NCI-H69 (cell line): ENCODE data around the gene KLRC4.
"Not testable (repeated sequence)": the region's sequence is repeated elsewhere in the genome, so short reads cannot be mapped to it uniquely, and the experiment has no call there.

Source experiments
- DNase-seq: peaks from one replicate; lab custom pipeline; 2025; lab: John Stamatoyannopoulos, UW

KLRC4 gene

DNA sequence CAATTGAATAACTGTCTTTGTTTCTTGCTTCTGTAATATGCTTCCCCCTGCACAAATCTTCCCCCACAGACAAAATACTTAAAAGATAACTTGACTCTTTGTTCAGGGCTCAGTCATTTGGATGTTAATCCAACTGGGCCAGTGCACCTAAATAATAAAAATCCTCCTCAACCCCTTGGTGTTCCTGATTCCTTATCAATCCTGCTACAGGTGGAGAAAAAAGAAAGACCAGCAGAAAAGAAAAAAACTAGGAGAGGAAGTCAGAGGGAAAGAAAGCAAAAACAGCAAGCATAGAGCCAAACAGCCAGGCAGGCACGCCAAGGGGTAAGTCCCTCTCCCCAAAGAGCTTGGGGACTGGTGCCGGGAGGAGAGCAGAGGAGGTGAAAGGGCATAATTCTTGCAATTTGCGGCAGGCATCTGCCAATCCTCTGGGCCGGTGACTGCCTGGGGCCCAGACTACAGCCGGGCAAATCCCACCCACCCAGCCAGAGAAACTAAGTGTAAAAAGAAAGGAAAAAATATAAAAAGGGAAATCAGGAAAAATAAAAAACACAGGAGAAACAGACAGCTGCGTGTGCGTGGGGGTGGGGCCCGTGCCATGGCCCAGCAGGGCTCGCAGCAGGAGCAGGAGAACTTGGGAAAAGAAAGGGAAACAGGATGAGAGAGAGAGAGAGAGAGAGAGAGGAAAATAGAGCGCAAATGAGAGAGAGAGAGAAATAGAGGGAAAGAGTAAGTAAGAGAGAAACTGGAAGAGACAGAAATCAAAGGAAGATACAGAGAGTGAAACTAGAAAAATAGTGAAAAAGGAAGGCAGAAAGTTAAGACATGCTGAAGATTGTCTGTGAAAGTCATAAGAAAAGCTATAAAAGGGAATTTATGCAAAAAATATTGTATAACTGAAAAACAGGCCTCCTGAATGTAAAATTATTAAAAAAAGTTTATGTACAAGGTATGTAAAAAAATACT, 41.1 kb downstream of the KLRC4 start:
- no peak for DNase-seq

GRCh38 chr12:10367714-10368113, 41.8 kb downstream of the KLRC4 start:
- not testable (repeated sequence) for DNase-seq

DNA sequence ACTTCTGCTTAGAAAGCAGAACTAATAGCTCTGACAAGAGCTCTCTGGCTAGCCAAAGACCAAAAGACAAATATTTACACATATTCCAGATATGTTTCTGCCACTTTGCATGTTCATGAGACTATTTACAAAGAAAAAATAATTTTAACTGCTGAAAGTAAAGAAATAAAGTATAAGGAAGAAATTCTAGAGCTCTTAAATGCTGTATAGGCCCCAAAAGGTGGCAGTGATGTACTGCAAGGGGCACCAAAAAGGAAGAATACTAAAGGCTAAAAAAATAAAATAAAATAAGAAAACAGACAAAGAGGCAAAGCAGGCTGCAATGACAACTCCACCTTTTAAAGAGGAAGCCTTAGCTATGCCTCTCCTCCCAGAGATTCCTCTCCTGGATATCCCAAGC, 42.7 kb downstream of the KLRC4 start:
- DNase-seq: no peak

- no peak for DNase-seq
These were observed 43.7 kb downstream of the KLRC4 start for GRCh38 chr12:10365696-10366405.

DNA sequence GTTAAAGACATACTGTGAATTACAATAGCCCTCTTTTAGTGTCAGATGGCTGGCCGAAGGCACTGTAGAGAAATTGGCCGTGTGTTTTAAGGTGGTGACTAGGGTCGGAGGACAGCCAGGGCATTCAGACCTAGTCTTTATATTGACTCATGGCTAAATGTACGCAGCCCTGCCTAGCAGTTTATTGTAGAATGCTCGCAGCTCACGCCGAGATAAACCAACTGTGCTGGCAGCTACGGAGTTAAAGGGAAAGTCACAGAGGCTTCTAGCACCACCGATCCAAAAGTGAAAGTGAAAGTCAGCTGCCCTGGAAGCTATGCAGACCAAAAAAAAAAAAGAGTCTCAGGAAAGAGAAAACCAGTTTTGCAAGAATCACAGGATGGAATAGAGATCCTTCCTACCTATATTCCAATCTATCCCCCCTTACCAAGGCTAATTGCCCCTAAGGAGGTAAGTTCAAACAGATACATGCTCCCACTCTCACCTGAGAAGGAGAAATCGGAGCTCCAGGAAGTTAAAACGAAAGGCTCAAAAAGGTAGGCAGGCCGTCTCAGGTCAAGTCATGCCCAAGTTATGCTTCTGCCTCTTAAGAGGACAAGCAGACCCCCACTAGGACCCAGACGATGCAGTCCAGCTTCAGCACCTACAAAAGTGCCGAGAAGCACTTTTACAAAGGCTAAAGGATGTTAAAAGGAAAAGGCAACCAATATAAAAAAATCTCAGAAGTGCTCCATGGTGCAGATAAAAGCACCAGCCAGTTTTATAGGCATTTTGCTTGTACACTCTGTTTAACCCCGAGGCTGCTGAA, 44.5 kb downstream of the KLRC4 start:
- peak; percentile 53 for DNase-seq

GRCh38 chr12:10363914-10364814, 45.4 kb downstream of the KLRC4 start:
- DNase-seq: no peak

DNA sequence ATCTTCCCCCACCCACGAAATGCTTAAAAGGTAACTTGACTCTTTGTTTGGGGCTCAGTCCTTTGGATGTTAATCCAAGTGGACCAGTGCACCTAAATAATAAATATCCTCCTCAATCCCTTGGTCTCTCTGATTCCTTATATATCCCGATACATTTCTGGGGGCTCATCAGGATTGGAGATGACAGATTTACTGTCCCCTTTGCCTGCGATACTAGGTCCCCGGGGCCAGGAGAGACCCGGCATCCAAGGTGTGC, 46.0 kb downstream of the KLRC4 start:
- no peak for DNase-seq

DNA sequence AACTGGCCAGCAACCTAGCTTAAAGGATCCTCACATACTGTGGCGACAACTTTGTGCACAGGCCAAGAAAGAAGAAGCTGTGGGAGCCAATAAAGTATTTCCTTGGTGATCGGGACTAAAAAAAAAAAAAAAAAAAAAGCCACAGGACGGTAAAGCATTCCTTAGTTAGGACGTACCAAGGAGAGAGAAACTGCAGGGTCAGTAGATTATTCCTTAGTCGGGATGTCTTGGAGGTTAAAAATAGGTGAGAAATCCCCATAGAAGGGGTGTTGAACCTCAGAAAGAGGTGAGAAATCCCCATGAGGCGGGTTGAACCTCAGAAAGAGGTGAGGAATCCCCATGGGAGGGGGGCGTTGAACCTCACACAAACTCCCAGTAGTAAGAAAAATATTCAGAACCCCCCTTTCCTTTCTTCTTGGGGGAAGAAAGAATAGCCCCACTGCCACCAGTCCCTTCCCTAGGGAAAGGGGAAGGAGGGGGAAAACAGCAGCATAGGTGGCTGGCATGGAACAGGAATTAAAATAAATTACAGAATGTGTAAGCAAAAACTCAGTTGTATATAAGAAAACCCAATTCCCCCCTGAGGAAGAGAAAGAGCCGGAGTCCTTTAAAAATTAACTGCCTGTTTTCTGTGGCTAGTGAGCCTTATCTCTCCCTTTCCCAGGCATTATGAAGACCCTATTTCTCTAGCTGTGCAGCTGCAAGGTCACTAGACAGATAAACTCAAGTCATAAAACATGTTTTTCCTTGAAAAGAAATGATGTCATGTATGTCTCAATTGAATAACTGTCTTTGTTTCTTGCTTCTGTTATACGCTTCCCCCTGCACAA, 46.5 kb downstream of the KLRC4 start:
- DNase-seq: no peak

GRCh38 chr12:10362325-10362724, 47.2 kb downstream of the KLRC4 start:
- DNase-seq: no peak

GRCh38 chr12:10361622-10362021, 47.9 kb downstream of the KLRC4 start:
- no peak for DNase-seq

GRCh38 chr12:10361084-10361483, 48.5 kb downstream of the KLRC4 start:
- no peak for DNase-seq

- DNase-seq: no peak
These were observed 50.6 kb downstream of the KLRC4 start for GRCh38 chr12:10358969-10359368.

DNA sequence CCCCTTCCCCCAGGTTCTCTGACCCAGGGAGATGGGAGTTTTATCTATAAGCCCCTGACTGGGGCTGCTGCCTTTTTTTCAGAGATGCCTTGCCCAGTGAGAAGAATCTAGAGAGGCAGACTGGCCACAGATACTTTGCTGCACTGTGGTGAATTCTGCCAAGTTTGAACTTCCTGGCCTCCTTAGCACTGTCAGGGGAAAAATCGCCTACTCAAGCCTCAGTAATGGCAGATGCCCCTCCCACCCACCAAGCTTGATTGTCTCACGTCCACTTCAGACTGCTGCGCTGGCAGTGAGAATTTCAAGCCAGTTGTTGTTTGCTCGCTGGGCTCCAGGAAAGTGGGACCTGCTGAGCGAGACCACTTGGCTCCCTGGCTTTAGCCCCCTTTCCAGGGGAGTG, 51.4 kb downstream of the KLRC4 start:
- DNase-seq: no peak
